Measurements from ENCODE around the gene MDP1. TPM values are rescaled to one million over a fixed set of nuclear protein-coding genes. Genes with fewer than 3 reads are reported as not detected.

Gene MDP1
- total RNA-seq, 4 donors from 2014 or later, result 11.1 to 17.5 (median 14.4) TPM

GRCh38 chr14:24235804-24236688, 20.2 kb upstream of the MDP1 start:
- Histone ChIP-seq H3K27ac (replicated peaks in 1 of 4) (peak overlapping the region in 1 of 4 donors; percentile 94), H3K36me3 (peaks cover 51 to 71% (median 61%) of the 10 kb centered on the region in 4 donors), H3K27me3 (no peaks in the 10 kb centered on the region), H3K9me3 (no peaks in the 10 kb centered on the region), H3K4me3 (no peak overlapping the region), H3K4me1 (peaks cover 54 to 78% (median 61%) of the 10 kb centered on the region in 4 donors)
- 90% methylated on average over 5 of the region's 5 CpGs for WGBS
- TF ChIP-seq, protein P1, sequence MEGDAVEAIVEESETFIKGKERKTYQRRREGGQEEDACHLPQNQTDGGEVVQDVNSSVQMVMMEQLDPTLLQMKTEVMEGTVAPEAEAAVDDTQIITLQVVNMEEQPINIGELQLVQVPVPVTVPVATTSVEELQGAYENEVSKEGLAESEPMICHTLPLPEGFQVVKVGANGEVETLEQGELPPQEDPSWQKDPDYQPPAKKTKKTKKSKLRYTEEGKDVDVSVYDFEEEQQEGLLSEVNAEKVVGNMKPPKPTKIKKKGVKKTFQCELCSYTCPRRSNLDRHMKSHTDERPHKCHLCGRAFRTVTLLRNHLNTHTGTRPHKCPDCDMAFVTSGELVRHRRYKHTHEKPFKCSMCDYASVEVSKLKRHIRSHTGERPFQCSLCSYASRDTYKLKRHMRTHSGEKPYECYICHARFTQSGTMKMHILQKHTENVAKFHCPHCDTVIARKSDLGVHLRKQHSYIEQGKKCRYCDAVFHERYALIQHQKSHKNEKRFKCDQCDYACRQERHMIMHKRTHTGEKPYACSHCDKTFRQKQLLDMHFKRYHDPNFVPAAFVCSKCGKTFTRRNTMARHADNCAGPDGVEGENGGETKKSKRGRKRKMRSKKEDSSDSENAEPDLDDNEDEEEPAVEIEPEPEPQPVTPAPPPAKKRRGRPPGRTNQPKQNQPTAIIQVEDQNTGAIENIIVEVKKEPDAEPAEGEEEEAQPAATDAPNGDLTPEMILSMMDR (IDR thresholded peaks at IDR 0.05), result no peak
- TF ChIP-seq POLR2AphosphoS5 (IDR thresholded peaks at IDR 0.05), result no peak
- no peak for TF ChIP-seq POLR2A (IDR thresholded peaks at IDR 0.05; ENCODE audit: low read depth)
- TF ChIP-seq EP300 (IDR thresholded peaks at IDR 0.05), result no peak
- DNase-seq (ENCODE audit: extremely low spot score), result no peak
- intact Hi-C loops (cut with DNase I), result no loop called here

GRCh38 chr14:24234095-24235005, 18.5 kb upstream of the MDP1 start:
- WGBS, result 88% methylated on average over 3 of the region's 3 CpGs
- intact Hi-C loops (cut with DNase I), result no loop called here
- Histone ChIP-seq H3K27me3 (no peaks in the 10 kb centered on the region), H3K4me1 (peaks cover 44 to 67% (median 51%) of the 10 kb centered on the region in 4 donors), H3K9me3 (no peaks in the 10 kb centered on the region), H3K36me3 (peaks cover 37 to 54% (median 44%) of the 10 kb centered on the region in 4 donors), H3K4me3 (no peak overlapping the region), H3K27ac (replicated peaks in 1 of 4) (peak overlapping the region in 3 of 4 donors; percentile 18 to 94 (median 86))
- TF ChIP-seq, protein P1 (IDR thresholded peaks at IDR 0.05), result no peak
- TF ChIP-seq POLR2A (IDR thresholded peaks at IDR 0.05; ENCODE audit: low read depth), result no peak
- no peak for TF ChIP-seq EP300 (IDR thresholded peaks at IDR 0.05)
- TF ChIP-seq POLR2AphosphoS5 (IDR thresholded peaks at IDR 0.05), result no peak
- DNase-seq (ENCODE audit: extremely low spot score), result no peak

DNA sequence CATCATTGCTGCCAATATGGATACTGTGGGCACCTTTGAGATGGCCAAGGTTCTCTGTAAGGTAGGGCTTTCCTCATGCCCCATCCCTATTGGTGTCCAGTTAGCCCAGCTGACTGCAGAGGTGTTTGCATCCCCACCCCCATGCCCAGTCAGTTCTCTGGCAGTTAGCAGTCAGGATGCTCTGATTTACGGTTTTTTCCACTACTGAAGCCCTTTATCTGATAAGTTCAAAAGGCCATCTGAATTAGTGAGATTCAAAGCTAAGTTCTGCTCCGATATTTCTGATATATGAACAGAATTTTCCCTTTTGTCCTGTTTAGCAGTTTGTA, 17.6 kb upstream of the MDP1 start:
- H3K4me3 ChIP-seq, result peak overlapping the region; percentile 89 to 97 (median 92)
- no peak for TF ChIP-seq EP300 (IDR thresholded peaks at IDR 0.05)
- peaks cover 36 to 58% (median 44%) of the 10 kb centered on the region in 4 donors for H3K4me1 ChIP-seq
- peak overlapping the region; percentile 86 to 94 (median 92) for H3K27ac ChIP-seq (replicated peaks in 1 of 4)
- no peaks in the 10 kb centered on the region for H3K9me3 ChIP-seq
- no peaks in the 10 kb centered on the region for H3K27me3 ChIP-seq
- WGBS, result 84% methylated on average over 2 of the region's 2 CpGs
- intact Hi-C loops (cut with DNase I), result no loop called here
- H3K36me3 ChIP-seq, result peaks cover 28 to 46% (median 36%) of the 10 kb centered on the region in 4 donors
- no peak for DNase-seq (ENCODE audit: extremely low spot score)

DNA sequence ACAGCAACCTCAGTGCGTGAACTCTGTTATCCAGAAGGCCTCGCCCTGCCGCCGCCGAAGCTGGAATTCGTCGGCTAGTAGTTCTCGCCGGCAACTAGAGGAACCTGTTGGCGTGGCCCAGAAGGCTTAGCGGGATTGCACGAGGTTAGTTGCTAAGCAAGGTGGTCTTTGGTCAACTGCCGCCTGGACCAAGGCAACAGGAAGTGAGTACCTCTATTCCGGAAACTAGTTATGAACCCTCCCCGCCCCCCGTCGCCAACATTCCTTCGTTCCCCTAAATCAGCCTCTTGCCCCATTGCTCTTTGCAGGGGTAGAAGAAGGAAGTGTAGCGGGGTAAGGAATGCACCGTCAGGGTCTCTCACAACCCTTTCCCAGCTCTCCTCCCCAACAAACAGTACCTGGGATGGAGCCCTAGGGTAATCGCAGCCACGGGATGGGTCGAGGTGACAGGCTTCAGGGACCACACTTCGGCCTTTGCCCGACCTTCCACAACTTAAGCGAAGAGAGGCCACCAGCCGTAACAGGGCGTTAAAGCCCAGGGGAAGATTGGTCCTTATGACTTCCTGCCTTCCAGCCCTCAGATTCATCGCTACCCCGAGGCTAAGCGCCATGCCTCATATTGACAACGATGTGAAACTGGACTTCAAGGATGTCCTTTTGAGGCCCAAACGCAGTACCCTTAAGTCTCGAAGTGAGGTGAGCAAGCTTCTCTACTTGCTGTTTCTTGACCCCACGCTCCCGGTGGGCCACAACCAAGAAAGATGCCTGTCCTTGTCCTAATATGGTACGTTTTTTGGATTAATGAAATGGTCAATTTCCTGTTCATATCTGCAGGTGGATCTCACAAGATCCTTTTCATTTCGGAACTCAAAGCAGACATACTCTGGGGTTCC, 17.0 kb upstream of the MDP1 start, which contains the start of gene GMPR2:
Gene GMPR2, plus strand, starts transcription at position 285 of the 893 bp plus-strand sequence. Its CDS starts 325 bp downstream, at position 610.
- Histone ChIP-seq H3K4me3 (peak within 1 kb of the TSS; percentile 89 to 97 (median 92)), H3K36me3 (peaks cover 22 to 46% (median 32%) of the 10 kb centered on the region in 4 donors), H3K9me3 (no peaks in the 10 kb centered on the region), H3K4me1 (peaks cover 30 to 52% (median 41%) of the 10 kb centered on the region in 4 donors), H3K27me3 (no peaks in the 10 kb centered on the region), H3K27ac (replicated peaks in 1 of 4) (peak within 1 kb of the TSS; percentile 86 to 94 (median 92))
- WGBS, result 10% methylated on average over 18 of the region's 38 CpGs
- intact Hi-C loops (cut with DNase I), result no loop called here
- DNase-seq (ENCODE audit: extremely low spot score), result no peak
- TF ChIP-seq POLR2A (IDR thresholded peaks at IDR 0.05; ENCODE audit: low read depth), result no peak
- TF ChIP-seq POLR2AphosphoS5 (IDR thresholded peaks at IDR 0.05), result peak; percentile 34 to 51

GRCh38 chr14:24232121-24232644, 16.3 kb upstream of the MDP1 start, which contains the start of gene NEDD8:
Gene NEDD8 (minus strand): TSS chr14:24232367. CDS start chr14:24232267, 100 bp downstream.
- intact Hi-C loops (cut with DNase I), result no loop called here
- Histone ChIP-seq H3K4me3 (peak within 1 kb of the TSS; percentile 89 to 97 (median 92)), H3K36me3 (peaks cover 16 to 46% (median 29%) of the 10 kb centered on the region in 4 donors), H3K27me3 (no peaks in the 10 kb centered on the region), H3K4me1 (peaks cover 30 to 45% (median 38%) of the 10 kb centered on the region in 4 donors), H3K27ac (replicated peaks in 1 of 4) (peak within 1 kb of the TSS; percentile 86 to 94 (median 92)), H3K9me3 (no peaks in the 10 kb centered on the region)
- DNase-seq (ENCODE audit: extremely low spot score), result peak; percentile 99
- 0% methylated on average over 19 of the region's 30 CpGs for WGBS
- TF ChIP-seq POLR2A (IDR thresholded peaks at IDR 0.05; ENCODE audit: low read depth) (peak; percentile 68), POLR2AphosphoS5 (IDR thresholded peaks at IDR 0.05) (peak; percentile 49 to 91), EP300 (IDR thresholded peaks at IDR 0.05) (no peak)
- TF ChIP-seq, protein P1 (IDR thresholded peaks at IDR 0.05), result no peak
